Panc1 (cell line): Measurements from ENCODE around the gene TEPSIN. TPM values are rescaled to one million over a fixed set of nuclear protein-coding genes. Genes with fewer than 3 reads are reported as not detected.

ENCODE experiments used
- ATAC-seq: fragments of 200-7000 bp; cut with Tn5 transposase; 2 replicates; pipeline ENCODE4 v1.9.1; 2020; ENCODE audit warnings: mild to moderate bottlenecking, moderate library complexity
- BruUV-seq: library from RNA; stranded (reverse); fragments of 400-500 nt; replicated peaks from 2 replicates; lab custom pipeline; 2021; lab: Mats Ljungman, UMichigan
- CTCF ChIA-PET: fragments of 300-600 bp; sonication (Branson Sonifier 250); formaldehyde crosslinking; loops from one replicate; lab custom pipeline; 2022; ENCODE audit warnings: antibody characterized with exemption; lab: Charles Lee
- POLR2A ChIA-PET: fragments of 300-600 bp; sonication (Branson Sonifier 250); formaldehyde crosslinking; loops from one replicate; lab custom pipeline; 2022; ENCODE audit warnings: antibody characterized with exemption; lab: Charles Lee
- DNase-seq: peaks from one replicate; pipeline ENCODE4 v3.0.0-alpha.2; 2010; ENCODE audit warnings: low read depth, low spot score
- H3K27ac ChIP-seq: 2 replicates; pipeline ENCODE4 v1.5.1; 2011; ENCODE audit warnings: mild to moderate bottlenecking, low read length, inconsistent platforms
- H3K27me3 ChIP-seq: fragments of 200-500 bp; sonication (Bioruptor generic); 2 replicates; pipeline ENCODE4 v1.6.0; 2014; ENCODE audit warnings: low read length, inconsistent platforms; ENCODE audit not compliant: control insufficient read depth, insufficient read depth
- H3K36me3 ChIP-seq: fragments of 200-500 bp; sonication (Bioruptor generic); 2 replicates; pipeline ENCODE4 v1.5.1; 2014; ENCODE audit warnings: inconsistent platforms, mild to moderate bottlenecking, low read length, moderate library complexity; ENCODE audit not compliant: control insufficient read depth, insufficient read depth
- H3K4me1 ChIP-seq: 2 replicates; pipeline ENCODE4 v1.5.1; 2011; ENCODE audit warnings: inconsistent platforms, mild to moderate bottlenecking, low read length, moderate library complexity; ENCODE audit not compliant: control insufficient read depth, insufficient read depth
- H3K4me3 ChIP-seq, 2 experiments: 2 replicates each; pipeline ENCODE4 v1.5.1; 2011 to 2012; ENCODE audit warnings: low read depth in 2 of 2, low read length in 2 of 2, mild to moderate bottlenecking in 2 of 2, inconsistent platforms in 1 of 2, moderate library complexity in 1 of 2
- H3K9me3 ChIP-seq: fragments of 200-500 bp; sonication (Bioruptor generic); 2 replicates; pipeline ENCODE4 v1.5.1; 2014; ENCODE audit warnings: low read depth, mild to moderate bottlenecking, inconsistent platforms, low read length, moderate library complexity; ENCODE audit not compliant: control insufficient read depth, insufficient read depth
- POLR2AphosphoS5 ChIP-seq: IDR thresholded peaks from 2 replicates; pipeline ENCODE4 v1.6.1; 2012; ENCODE audit warnings: mild to moderate bottlenecking, low read depth, low read length, moderate library complexity
- SIN3A ChIP-seq: IDR thresholded peaks from 2 replicates; pipeline ENCODE4 v1.6.1; 2012; ENCODE audit warnings: low read depth, mild to moderate bottlenecking, low read length, moderate library complexity, borderline replicate concordance; ENCODE audit not compliant: insufficient read depth
- TCF7L2 ChIP-seq: IDR thresholded peaks from 2 replicates; pipeline ENCODE4 v1.6.1; 2011; ENCODE audit warnings: mild to moderate bottlenecking, low read depth, low read length, inconsistent platforms
- in situ Hi-C: cut with HindIII; loops from 2 replicates; pipeline ENCODE4 v1.10.0; 2016; ENCODE audit warnings: low sequenced_read_pairs, low pct_unique_long_range_greater_than_20kb
- intact Hi-C: fragments of 100-400 bp; cut with micrococcal nuclease; formaldehyde crosslinking; loops from one replicate; pipeline ENCODE4 v1.10.0; 2022; ENCODE audit not compliant: unreplicated experiment
- total RNA-seq: library from RNA; stranded (reverse); gene quantifications from one replicate; pipeline ENCODE4 v1.2.1, GENCODE V29; 2021; ENCODE audit not compliant: unreplicated experiment
- TF ChIP-seq, protein P1 (sequence below): fragments of 450-650 bp; IDR thresholded peaks from 2 replicates; pipeline ENCODE4 v1.5.1; 2017; ENCODE audit warnings: mild to moderate bottlenecking
- TF ChIP-seq, protein P2 (sequence below), 2 experiments: IDR thresholded peaks; 2 replicates each; pipeline ENCODE4 v1.6.1; 2011 to 2012; ENCODE audit warnings: low read depth in 2 of 2, control low read depth in 1 of 2, low read length in 1 of 2, mild to moderate bottlenecking in 1 of 2, moderate library complexity in 1 of 2; ENCODE audit not compliant: insufficient read depth in 1 of 2

Gene TEPSIN
- total RNA-seq, 1 experiment from 2014 or later = 44.9 TPM

- in situ Hi-C loops = no loop called here
- ATAC-seq (no peak), DNase-seq (no peak)
- TF ChIP-seq, protein P1, sequence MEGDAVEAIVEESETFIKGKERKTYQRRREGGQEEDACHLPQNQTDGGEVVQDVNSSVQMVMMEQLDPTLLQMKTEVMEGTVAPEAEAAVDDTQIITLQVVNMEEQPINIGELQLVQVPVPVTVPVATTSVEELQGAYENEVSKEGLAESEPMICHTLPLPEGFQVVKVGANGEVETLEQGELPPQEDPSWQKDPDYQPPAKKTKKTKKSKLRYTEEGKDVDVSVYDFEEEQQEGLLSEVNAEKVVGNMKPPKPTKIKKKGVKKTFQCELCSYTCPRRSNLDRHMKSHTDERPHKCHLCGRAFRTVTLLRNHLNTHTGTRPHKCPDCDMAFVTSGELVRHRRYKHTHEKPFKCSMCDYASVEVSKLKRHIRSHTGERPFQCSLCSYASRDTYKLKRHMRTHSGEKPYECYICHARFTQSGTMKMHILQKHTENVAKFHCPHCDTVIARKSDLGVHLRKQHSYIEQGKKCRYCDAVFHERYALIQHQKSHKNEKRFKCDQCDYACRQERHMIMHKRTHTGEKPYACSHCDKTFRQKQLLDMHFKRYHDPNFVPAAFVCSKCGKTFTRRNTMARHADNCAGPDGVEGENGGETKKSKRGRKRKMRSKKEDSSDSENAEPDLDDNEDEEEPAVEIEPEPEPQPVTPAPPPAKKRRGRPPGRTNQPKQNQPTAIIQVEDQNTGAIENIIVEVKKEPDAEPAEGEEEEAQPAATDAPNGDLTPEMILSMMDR = no peak
- TF ChIP-seq POLR2AphosphoS5 = no peak
- TF ChIP-seq SIN3A = no peak
- TF ChIP-seq, protein P2, sequence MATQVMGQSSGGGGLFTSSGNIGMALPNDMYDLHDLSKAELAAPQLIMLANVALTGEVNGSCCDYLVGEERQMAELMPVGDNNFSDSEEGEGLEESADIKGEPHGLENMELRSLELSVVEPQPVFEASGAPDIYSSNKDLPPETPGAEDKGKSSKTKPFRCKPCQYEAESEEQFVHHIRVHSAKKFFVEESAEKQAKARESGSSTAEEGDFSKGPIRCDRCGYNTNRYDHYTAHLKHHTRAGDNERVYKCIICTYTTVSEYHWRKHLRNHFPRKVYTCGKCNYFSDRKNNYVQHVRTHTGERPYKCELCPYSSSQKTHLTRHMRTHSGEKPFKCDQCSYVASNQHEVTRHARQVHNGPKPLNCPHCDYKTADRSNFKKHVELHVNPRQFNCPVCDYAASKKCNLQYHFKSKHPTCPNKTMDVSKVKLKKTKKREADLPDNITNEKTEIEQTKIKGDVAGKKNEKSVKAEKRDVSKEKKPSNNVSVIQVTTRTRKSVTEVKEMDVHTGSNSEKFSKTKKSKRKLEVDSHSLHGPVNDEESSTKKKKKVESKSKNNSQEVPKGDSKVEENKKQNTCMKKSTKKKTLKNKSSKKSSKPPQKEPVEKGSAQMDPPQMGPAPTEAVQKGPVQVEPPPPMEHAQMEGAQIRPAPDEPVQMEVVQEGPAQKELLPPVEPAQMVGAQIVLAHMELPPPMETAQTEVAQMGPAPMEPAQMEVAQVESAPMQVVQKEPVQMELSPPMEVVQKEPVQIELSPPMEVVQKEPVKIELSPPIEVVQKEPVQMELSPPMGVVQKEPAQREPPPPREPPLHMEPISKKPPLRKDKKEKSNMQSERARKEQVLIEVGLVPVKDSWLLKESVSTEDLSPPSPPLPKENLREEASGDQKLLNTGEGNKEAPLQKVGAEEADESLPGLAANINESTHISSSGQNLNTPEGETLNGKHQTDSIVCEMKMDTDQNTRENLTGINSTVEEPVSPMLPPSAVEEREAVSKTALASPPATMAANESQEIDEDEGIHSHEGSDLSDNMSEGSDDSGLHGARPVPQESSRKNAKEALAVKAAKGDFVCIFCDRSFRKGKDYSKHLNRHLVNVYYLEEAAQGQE (IDR thresholded peaks at IDR 0.05; ENCODE audit: insufficient read depth in 1 of 2, low read depth in 2 of 2, low read length in 1 of 2) = no peak
- TF ChIP-seq TCF7L2 = no peak
- no peak overlapping the region for H3K27ac ChIP-seq
- intact Hi-C loops = no loop called here
- H3K9me3 ChIP-seq = no peaks in the 10 kb centered on the region
- CTCF ChIA-PET = no interaction called here
- no peaks in the 10 kb centered on the region for H3K27me3 ChIP-seq
- no peaks in the 10 kb centered on the region for H3K4me1 ChIP-seq
- POLR2A ChIA-PET = interaction anchor here (0.7 kb wide), 1 partner anchor 41 kb away, joined by 4 read pairs; no protein-coding TSS in a partner anchor
- no peaks in the 10 kb centered on the region for H3K36me3 ChIP-seq
- BruUV-seq = no TSS peak
- no peak overlapping the region for H3K4me3 ChIP-seq
These were observed 49.8 kb downstream of the TEPSIN start for GRCh38 chr17:81189016-81189415.

DNA sequence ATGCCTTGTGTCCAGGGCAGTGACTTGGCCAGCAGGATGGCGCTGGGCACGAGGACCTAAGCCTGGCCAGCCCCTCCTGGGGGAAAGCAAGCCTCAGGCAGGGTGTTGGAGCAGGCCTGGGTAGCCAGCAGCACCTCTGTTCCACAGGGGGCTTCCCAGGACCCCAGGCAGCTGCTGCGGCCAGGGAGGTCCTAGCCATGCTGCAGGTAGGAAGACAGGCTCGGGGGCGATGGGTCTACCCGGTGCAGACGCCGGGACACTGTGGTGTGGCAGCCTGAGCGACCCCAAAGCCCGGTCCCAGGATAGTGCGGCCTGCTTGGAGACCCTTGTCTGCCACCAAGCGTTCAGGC lies 50.4 kb downstream of the TEPSIN start:
- Histone ChIP-seq H3K4me1 (no peaks in the 10 kb centered on the region), H3K9me3 (no peaks in the 10 kb centered on the region), H3K36me3 (no peaks in the 10 kb centered on the region), H3K27ac (no peak overlapping the region), H3K4me3 (no peak overlapping the region), H3K27me3 (no peaks in the 10 kb centered on the region)
- ATAC-seq (no peak), DNase-seq (no peak)
- TF ChIP-seq, protein P2 (IDR thresholded peaks at IDR 0.05; ENCODE audit: insufficient read depth in 1 of 2, low read depth in 2 of 2, low read length in 1 of 2) = no peak
- TF ChIP-seq, protein P1 = no peak
- TF ChIP-seq TCF7L2 (no peak), POLR2AphosphoS5 (no peak)
- ChIA-PET POLR2A (no interaction called here), CTCF (no interaction called here)
- in situ Hi-C loops (no loop called here), intact Hi-C loops (no loop called here)
- no TSS peak for BruUV-seq
